Astrocyte (in vitro differentiated cells and primary cell): Measurements from ENCODE around the gene PDE6B. TPM values are rescaled to one million over a fixed set of nuclear protein-coding genes. Genes with fewer than 3 reads are reported as not detected.

Source experiments
- DNase-seq: peaks from one replicate; pipeline ENCODE4 v3.0.0-alpha.2; 2010; ENCODE audit warnings: low read depth
- FAIRE-seq: peaks from 2 replicates; lab custom pipeline; 2011; peaks lifted over from hg19 to GRCh38; lab: Jason Lieb, UNC
- H2AFZ ChIP-seq: 2 replicates; pipeline ENCODE4 v1.6.0; 2012; ENCODE audit warnings: low read depth, low read length, inconsistent platforms
- H3K27ac ChIP-seq: 2 replicates; pipeline ENCODE4 v1.5.1; 2011; ENCODE audit warnings: low read depth, low read length, inconsistent platforms
- H3K27me3 ChIP-seq: 2 replicates; pipeline ENCODE4 v1.6.0; 2011; ENCODE audit warnings: low read length, inconsistent platforms; ENCODE audit not compliant: insufficient read depth
- H3K36me3 ChIP-seq: 2 replicates; pipeline ENCODE4 v1.5.1; 2011; ENCODE audit warnings: low read length, inconsistent platforms; ENCODE audit not compliant: insufficient read depth
- H3K4me1 ChIP-seq: 2 replicates; pipeline ENCODE4 v1.5.1; 2011; ENCODE audit warnings: low read length, inconsistent platforms; ENCODE audit not compliant: insufficient read depth
- H3K4me2 ChIP-seq: 2 replicates; pipeline ENCODE4 v1.6.0; 2012; ENCODE audit warnings: low read length, inconsistent platforms
- H3K4me3 ChIP-seq: 2 replicates; pipeline ENCODE4 v1.5.1; 2011; ENCODE audit warnings: low read depth, mild to moderate bottlenecking, low read length, inconsistent platforms; ENCODE audit not compliant: insufficient read depth
- H3K79me2 ChIP-seq: 2 replicates; pipeline ENCODE4 v1.6.0; 2012; ENCODE audit warnings: mild to moderate bottlenecking, low read length, inconsistent platforms; ENCODE audit not compliant: insufficient read depth
- H3K9ac ChIP-seq: 2 replicates; pipeline ENCODE4 v1.6.0; 2012; ENCODE audit warnings: mild to moderate bottlenecking, low read length, inconsistent platforms
- H3K9me3 ChIP-seq: 2 replicates; pipeline ENCODE4 v1.5.1; 2012; ENCODE audit warnings: low read depth, mild to moderate bottlenecking, low read length, inconsistent platforms; ENCODE audit not compliant: insufficient read depth
- H4K20me1 ChIP-seq: 2 replicates; pipeline ENCODE4 v1.6.0; 2012; ENCODE audit warnings: low read length, inconsistent platforms; ENCODE audit not compliant: insufficient read depth
- H3K27ac Mint-ChIP-seq: one replicate; pipeline ENCODE4 v1.8.0; 2021; ENCODE audit warnings: mild to moderate bottlenecking, mixed read lengths; ENCODE audit not compliant: unreplicated experiment
- H3K27me3 Mint-ChIP-seq: one replicate; pipeline ENCODE4 v1.8.0; 2021; ENCODE audit warnings: low read depth, mixed read lengths; ENCODE audit not compliant: unreplicated experiment
- H3K36me3 Mint-ChIP-seq: one replicate; pipeline ENCODE4 v1.8.0; 2021; ENCODE audit warnings: low read depth, mixed read lengths; ENCODE audit not compliant: unreplicated experiment
- H3K4me1 Mint-ChIP-seq: one replicate; pipeline ENCODE4 v1.8.0; 2021; ENCODE audit warnings: low read depth, mixed read lengths; ENCODE audit not compliant: unreplicated experiment
- H3K4me3 Mint-ChIP-seq: one replicate; pipeline ENCODE4 v1.8.0; 2021; ENCODE audit warnings: mild to moderate bottlenecking, moderate library complexity, mixed read lengths; ENCODE audit not compliant: unreplicated experiment
- H3K9me3 Mint-ChIP-seq: one replicate; pipeline ENCODE4 v1.8.0; 2021; ENCODE audit warnings: mild to moderate bottlenecking, mixed read lengths; ENCODE audit not compliant: unreplicated experiment
- EZH2 ChIP-seq: IDR thresholded peaks from 2 replicates; pipeline ENCODE4 v1.6.1; 2012; ENCODE audit warnings: mild to moderate bottlenecking, low read length, inconsistent platforms; ENCODE audit not compliant: insufficient read depth
- total RNA-seq: library from RNA; stranded (reverse); gene quantifications from 2 replicates; pipeline ENCODE4 v1.2.1, GENCODE V29; 2021
- TF ChIP-seq, protein P1 (sequence below): IDR thresholded peaks from 2 replicates; pipeline ENCODE4 v1.5.1; 2011; ENCODE audit warnings: low read depth, mild to moderate bottlenecking, inconsistent platforms, low read length, moderate library complexity; ENCODE audit not compliant: insufficient read depth

Gene PDE6B
- total RNA-seq, 1 donor from 2014 or later: 2.8 TPM

DNA sequence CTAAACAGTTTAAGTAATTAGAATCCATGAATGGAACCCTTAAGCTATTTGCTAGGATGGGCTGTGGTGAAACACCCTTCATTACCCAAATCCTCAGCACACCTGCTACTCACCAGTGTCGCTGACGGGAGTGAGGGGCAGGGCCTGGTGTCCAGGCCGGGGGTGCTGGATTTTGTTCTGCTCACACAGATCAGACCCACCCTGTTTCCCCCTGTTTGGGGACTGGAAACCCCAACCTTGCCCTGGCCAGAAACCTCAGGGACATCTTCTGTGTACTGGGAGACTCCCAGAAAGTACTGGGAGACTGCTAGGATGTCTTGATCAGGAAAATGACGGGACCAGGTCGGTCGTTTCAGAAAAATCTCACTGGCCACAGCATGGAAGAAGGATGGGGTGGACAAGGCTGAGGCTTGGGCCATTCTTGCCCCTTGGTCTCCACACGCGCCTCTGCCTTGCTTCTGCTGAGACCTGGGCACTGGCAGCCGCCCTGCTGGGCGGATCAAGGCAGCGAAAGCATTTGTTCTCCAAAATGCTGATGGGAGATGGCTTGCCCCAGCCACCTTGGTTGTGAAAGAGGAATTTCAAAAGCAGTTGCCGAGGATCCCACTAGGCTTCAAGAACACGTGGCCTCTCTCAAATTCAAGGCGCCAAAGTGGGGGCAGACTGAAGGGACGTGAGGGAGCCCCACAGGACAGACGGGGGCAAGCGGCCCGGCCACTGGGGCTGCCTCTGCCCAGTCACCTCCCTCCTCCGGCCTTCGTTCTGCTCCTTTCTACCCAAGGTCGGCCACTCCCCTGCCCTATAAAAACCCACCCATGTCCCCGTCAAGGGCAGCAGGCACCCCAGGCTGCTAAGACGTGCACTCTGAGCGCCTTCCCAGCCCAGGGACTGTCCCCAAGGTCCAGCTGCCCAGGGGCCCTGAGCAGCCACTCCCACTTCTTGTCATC lies 23.5 kb upstream of the PDE6B start:
- Histone ChIP-seq H3K27ac (no peak overlapping the region), H3K27me3 (no peaks in the 10 kb centered on the region), H3K36me3 (no peaks in the 10 kb centered on the region), H3K9me3 (no peaks in the 10 kb centered on the region), H3K79me2 (no peaks in the 10 kb centered on the region), H3K4me2 (no peak overlapping the region), H3K9ac (no peak overlapping the region), H3K4me1 (no peaks in the 10 kb centered on the region), H2AFZ (no peak overlapping the region), H3K4me3 (no peak overlapping the region), H4K20me1 (no peaks in the 10 kb centered on the region)
- Mint-ChIP-seq H3K27me3 (peaks cover 27% of the 10 kb centered on the region), H3K36me3 (peaks cover 3% of the 10 kb centered on the region), H3K4me1 (peaks cover 11% of the 10 kb centered on the region), H3K9me3 (peaks cover 4% of the 10 kb centered on the region), H3K27ac (no peak overlapping the region), H3K4me3 (no peak overlapping the region)
- FAIRE-seq (no peak), DNase-seq (no peak)
- TF ChIP-seq, protein P1, sequence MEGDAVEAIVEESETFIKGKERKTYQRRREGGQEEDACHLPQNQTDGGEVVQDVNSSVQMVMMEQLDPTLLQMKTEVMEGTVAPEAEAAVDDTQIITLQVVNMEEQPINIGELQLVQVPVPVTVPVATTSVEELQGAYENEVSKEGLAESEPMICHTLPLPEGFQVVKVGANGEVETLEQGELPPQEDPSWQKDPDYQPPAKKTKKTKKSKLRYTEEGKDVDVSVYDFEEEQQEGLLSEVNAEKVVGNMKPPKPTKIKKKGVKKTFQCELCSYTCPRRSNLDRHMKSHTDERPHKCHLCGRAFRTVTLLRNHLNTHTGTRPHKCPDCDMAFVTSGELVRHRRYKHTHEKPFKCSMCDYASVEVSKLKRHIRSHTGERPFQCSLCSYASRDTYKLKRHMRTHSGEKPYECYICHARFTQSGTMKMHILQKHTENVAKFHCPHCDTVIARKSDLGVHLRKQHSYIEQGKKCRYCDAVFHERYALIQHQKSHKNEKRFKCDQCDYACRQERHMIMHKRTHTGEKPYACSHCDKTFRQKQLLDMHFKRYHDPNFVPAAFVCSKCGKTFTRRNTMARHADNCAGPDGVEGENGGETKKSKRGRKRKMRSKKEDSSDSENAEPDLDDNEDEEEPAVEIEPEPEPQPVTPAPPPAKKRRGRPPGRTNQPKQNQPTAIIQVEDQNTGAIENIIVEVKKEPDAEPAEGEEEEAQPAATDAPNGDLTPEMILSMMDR: no peak
- no peak for TF ChIP-seq EZH2

DNA sequence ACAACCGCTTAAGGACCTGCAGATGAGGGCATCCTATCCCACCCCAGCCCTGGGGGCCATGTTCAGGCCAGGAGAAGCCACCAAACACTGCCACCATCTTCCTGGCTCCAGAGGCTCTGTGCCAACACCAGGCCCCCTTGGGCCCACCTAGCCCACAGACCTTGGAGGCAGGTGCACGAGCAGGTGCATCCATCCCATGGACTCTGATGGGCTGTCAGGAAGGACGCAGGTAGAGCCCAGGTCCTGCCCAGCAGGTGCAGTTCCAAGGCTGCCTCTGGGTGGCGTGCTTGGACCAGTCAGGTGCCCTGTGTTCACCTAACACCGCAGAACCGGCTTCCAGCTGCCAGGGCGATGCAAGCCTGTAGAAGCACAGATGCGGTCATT lies 22.8 kb upstream of the PDE6B start:
- no peak for FAIRE-seq
- H4K20me1 ChIP-seq: no peaks in the 10 kb centered on the region
- H3K4me1 ChIP-seq: no peaks in the 10 kb centered on the region
- no peak for DNase-seq
- Mint-ChIP-seq H3K4me1 (peaks cover 11% of the 10 kb centered on the region), H3K36me3 (peaks cover 3% of the 10 kb centered on the region), H3K27ac (no peak overlapping the region), H3K27me3 (peaks cover 24% of the 10 kb centered on the region), H3K9me3 (peaks cover 2% of the 10 kb centered on the region), H3K4me3 (no peak overlapping the region)
- H3K9me3 ChIP-seq: no peaks in the 10 kb centered on the region
- no peak overlapping the region for H2AFZ ChIP-seq
- no peaks in the 10 kb centered on the region for H3K79me2 ChIP-seq
- H3K36me3 ChIP-seq: no peaks in the 10 kb centered on the region
- TF ChIP-seq, protein P1: no peak
- TF ChIP-seq EZH2: no peak
- H3K4me2 ChIP-seq: no peak overlapping the region
- H3K27me3 ChIP-seq: no peaks in the 10 kb centered on the region
- H3K27ac ChIP-seq: no peak overlapping the region
- no peak overlapping the region for H3K9ac ChIP-seq
- no peak overlapping the region for H3K4me3 ChIP-seq

DNA sequence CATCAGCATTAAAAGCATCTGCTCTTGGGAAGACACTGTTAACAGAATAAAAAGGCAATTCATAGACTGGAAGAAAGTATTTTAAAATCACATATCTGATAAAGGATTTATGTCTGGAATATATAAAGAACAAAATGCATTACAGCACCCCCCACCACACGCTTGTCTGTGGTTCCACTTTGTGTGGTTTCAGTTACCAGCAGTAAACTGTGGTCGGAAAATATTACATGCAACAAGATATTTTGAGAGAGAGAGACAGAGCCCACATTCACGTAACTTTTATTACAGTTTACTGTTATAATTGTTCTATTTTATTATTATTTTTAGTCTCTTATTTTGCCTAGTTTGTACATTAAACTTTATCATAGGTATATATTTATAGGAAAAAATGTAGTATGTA lies 21.2 kb upstream of the PDE6B start:
- Histone ChIP-seq H3K9me3 (no peaks in the 10 kb centered on the region), H3K4me3 (no peak overlapping the region), H3K4me2 (no peak overlapping the region), H3K9ac (no peak overlapping the region), H4K20me1 (no peaks in the 10 kb centered on the region), H3K36me3 (no peaks in the 10 kb centered on the region), H3K79me2 (no peaks in the 10 kb centered on the region), H2AFZ (no peak overlapping the region), H3K4me1 (no peaks in the 10 kb centered on the region), H3K27ac (no peak overlapping the region), H3K27me3 (no peaks in the 10 kb centered on the region)
- H3K27ac Mint-ChIP-seq: no peak overlapping the region
- TF ChIP-seq, protein P1: no peak
- no peak for TF ChIP-seq EZH2
- peaks cover 12% of the 10 kb centered on the region for H3K27me3 Mint-ChIP-seq
- H3K4me3 Mint-ChIP-seq: no peak overlapping the region
- H3K9me3 Mint-ChIP-seq: peaks cover 3% of the 10 kb centered on the region
- peaks cover 3% of the 10 kb centered on the region for H3K36me3 Mint-ChIP-seq
- no peak for DNase-seq
- H3K4me1 Mint-ChIP-seq: peaks cover 11% of the 10 kb centered on the region
- no peak for FAIRE-seq
